Vagina (tissue), 2 donors: ENCODE data around the gene PTPRG. TPM values are rescaled to one million over a fixed set of nuclear protein-coding genes. Genes with fewer than 3 reads are reported as not detected.

Experiments used
- DNase-seq, 2 donors: peaks; one replicate each; pipeline ENCODE4 v3.0.0-alpha.2; 2017; ENCODE audit errors: extremely low spot score in 2 of 2
- H3K27ac ChIP-seq: fragments of 200-600 bp; sonication (generic); one replicate; pipeline ENCODE4 v1.5.1; 2019
- H3K27me3 ChIP-seq: fragments of 200-600 bp; sonication (generic); one replicate; pipeline ENCODE4 v1.5.1; 2019
- H3K36me3 ChIP-seq, 2 donors: fragments of 200-600 bp; sonication (generic); one replicate each; pipeline ENCODE4 v1.5.1; 2017 to 2019
- H3K4me1 ChIP-seq: fragments of 200-600 bp; sonication (generic); one replicate; pipeline ENCODE4 v1.5.1; 2019
- H3K4me3 ChIP-seq, 2 donors: fragments of 200-600 bp; sonication (generic); 1 replicate in 1 of 2; 2 replicates in 1 of 2; pipeline ENCODE4 v1.5.1; 2016 to 2019
- H3K9me3 ChIP-seq: fragments of 200-600 bp; sonication (generic); one replicate; pipeline ENCODE4 v1.5.1; 2019
- CTCF ChIP-seq, 3 experiments: fragments of 450-650 bp in 2 of 3; fragments of 200-600 bp in 1 of 3; sonication (generic) in 1 of 3; IDR thresholded peaks; one replicate each; pipeline ENCODE4 v1.5.1; 2017 to 2019; ENCODE audit warnings: antibody characterized with exemption in 3 of 3, mild to moderate bottlenecking in 2 of 3, moderate library complexity in 2 of 3
- POLR2A ChIP-seq, 2 donors: fragments of 450-650 bp; IDR thresholded peaks; one replicate each; pipeline ENCODE4 v1.6.1; 2017; ENCODE audit warnings: antibody characterized with exemption in 2 of 2, mild to moderate bottlenecking in 2 of 2, moderate library complexity in 2 of 2
- POLR2AphosphoS5 ChIP-seq, 2 donors: sonication (generic); formaldehyde crosslinking; IDR thresholded peaks; one replicate each; pipeline ENCODE4 v1.9.0; 2017; ENCODE audit warnings: antibody characterized with exemption in 2 of 2, mild to moderate bottlenecking in 2 of 2, low read depth in 1 of 2; ENCODE audit not compliant: insufficient read depth in 1 of 2
- intact Hi-C: fragments of 100-400 bp; cut with DNase I; formaldehyde crosslinking; loops from one replicate; pipeline ENCODE4 v1.15.1; 2023
- total RNA-seq: library from RNA; depleted of rRNA; stranded (reverse); fragments of >200 nt; gene quantifications from one replicate; pipeline ENCODE4 v1.2.3, GENCODE V29; 2016

Gene PTPRG
- total RNA-seq, 1 donor from 2014 or later, result 47.6 TPM

GRCh38 chr3:61957259-61957658, 395.9 kb downstream of the PTPRG start:
- H3K4me1 ChIP-seq, result no peaks in the 10 kb centered on the region
- intact Hi-C loops, result no loop called here
- no peak for DNase-seq
- no peaks in the 10 kb centered on the region for H3K9me3 ChIP-seq
- H3K27ac ChIP-seq, result no peak overlapping the region
- TF ChIP-seq POLR2AphosphoS5 (IDR thresholded peaks at IDR 0.05; ENCODE audit: insufficient read depth in 1 of 2, low read depth in 1 of 2) (no peak), POLR2A (IDR thresholded peaks at IDR 0.05) (no peak), CTCF (IDR thresholded peaks at IDR 0.05) (no peak)
- no peaks in the 10 kb centered on the region for H3K27me3 ChIP-seq
- no peaks in the 10 kb centered on the region for H3K36me3 ChIP-seq
- no peak overlapping the region for H3K4me3 ChIP-seq

GRCh38 chr3:61960976-61961375, 399.6 kb downstream of the PTPRG start:
- intact Hi-C loops, result no loop called here
- Histone ChIP-seq H3K4me1 (no peaks in the 10 kb centered on the region), H3K4me3 (no peak overlapping the region)

GRCh38 chr3:61961900-61962299, 400.5 kb downstream of the PTPRG start:
- Histone ChIP-seq H3K4me3 (no peak overlapping the region), H3K27me3 (no peaks in the 10 kb centered on the region), H3K36me3 (no peaks in the 10 kb centered on the region), H3K27ac (no peak overlapping the region), H3K4me1 (no peaks in the 10 kb centered on the region), H3K9me3 (no peaks in the 10 kb centered on the region)
- no peak for DNase-seq
- TF ChIP-seq CTCF (IDR thresholded peaks at IDR 0.05) (no peak), POLR2A (IDR thresholded peaks at IDR 0.05) (no peak), POLR2AphosphoS5 (IDR thresholded peaks at IDR 0.05; ENCODE audit: insufficient read depth in 1 of 2, low read depth in 1 of 2) (no peak)
- intact Hi-C loops, result no loop called here

More at GRCh38 chr3:61960976-61961375, 399.6 kb downstream of the PTPRG start:
- Histone ChIP-seq H3K9me3 (no peaks in the 10 kb centered on the region), H3K27me3 (no peaks in the 10 kb centered on the region), H3K27ac (no peak overlapping the region), H3K36me3 (no peaks in the 10 kb centered on the region)
- TF ChIP-seq POLR2AphosphoS5 (IDR thresholded peaks at IDR 0.05; ENCODE audit: insufficient read depth in 1 of 2, low read depth in 1 of 2) (no peak), CTCF (IDR thresholded peaks at IDR 0.05) (no peak), POLR2A (IDR thresholded peaks at IDR 0.05) (no peak)
- DNase-seq, result no peak

- no peak for DNase-seq
- H3K27ac ChIP-seq, result no peak overlapping the region
- TF ChIP-seq POLR2A (IDR thresholded peaks at IDR 0.05) (no peak), CTCF (IDR thresholded peaks at IDR 0.05) (no peak)
- H3K9me3 ChIP-seq, result no peaks in the 10 kb centered on the region
- no peaks in the 10 kb centered on the region for H3K27me3 ChIP-seq
- H3K4me3 ChIP-seq, result no peak overlapping the region
- intact Hi-C loops, result no loop called here
- H3K4me1 ChIP-seq, result no peaks in the 10 kb centered on the region
- no peaks in the 10 kb centered on the region for H3K36me3 ChIP-seq
Observed at GRCh38 chr3:61964566-61964965, 403.2 kb downstream of the PTPRG start.

GRCh38 chr3:61965770-61966131, 404.4 kb downstream of the PTPRG start:
- Histone ChIP-seq H3K27ac (no peak overlapping the region), H3K9me3 (no peaks in the 10 kb centered on the region), H3K27me3 (no peaks in the 10 kb centered on the region), H3K4me3 (no peak overlapping the region), H3K4me1 (no peaks in the 10 kb centered on the region), H3K36me3 (no peaks in the 10 kb centered on the region)
- intact Hi-C loops, result no loop called here
- TF ChIP-seq POLR2AphosphoS5 (IDR thresholded peaks at IDR 0.05; ENCODE audit: insufficient read depth in 1 of 2, low read depth in 1 of 2), result no peak
- TF ChIP-seq POLR2A (IDR thresholded peaks at IDR 0.05), result no peak
- no peak for TF ChIP-seq CTCF (IDR thresholded peaks at IDR 0.05)
- DNase-seq, result no peak
